Astrocyte of the spinal cord (primary cell): ENCODE results near the gene ARMC8.

ENCODE experiments used
- DNase-seq: peaks from one replicate; pipeline ENCODE4 v3.0.0; 2011; ENCODE audit warnings: low read depth, low spot score
- H3K4me3 ChIP-seq: 2 replicates; pipeline ENCODE4 v1.5.1; 2011; ENCODE audit warnings: low read depth, mild to moderate bottlenecking, low read length, moderate library complexity
- CTCF ChIP-seq: IDR thresholded peaks from 2 replicates; pipeline ENCODE4 v1.5.1; 2012; ENCODE audit warnings: low read depth, mild to moderate bottlenecking, low read length, inconsistent platforms
- in situ Hi-C: cut with HindIII; loops from 2 replicates; pipeline ENCODE4 v1.10.0; 2017; ENCODE audit warnings: low sequenced_read_pairs

ARMC8 gene

GRCh38 chr3:138205527-138205926 lies 18.4 kb downstream of the ARMC8 start:
- DNase-seq: no peak

GRCh38 chr3:138206196-138206595 lies 19.1 kb downstream of the ARMC8 start:
- in situ Hi-C loops: no loop called here
- no peak for DNase-seq
- no peak for TF ChIP-seq CTCF
- H3K4me3 ChIP-seq: no peak overlapping the region

More at GRCh38 chr3:138205527-138205926, 18.4 kb downstream of the ARMC8 start:
- no peak overlapping the region for H3K4me3 ChIP-seq
- in situ Hi-C loops: no loop called here
- TF ChIP-seq CTCF: no peak

GRCh38 chr3:138210528-138210927 lies 23.4 kb downstream of the ARMC8 start:
- no peak for DNase-seq
- H3K4me3 ChIP-seq: no peak overlapping the region
- in situ Hi-C loops: no loop called here
- TF ChIP-seq CTCF: no peak

GRCh38 chr3:138213398-138214085 lies 26.4 kb downstream of the ARMC8 start:
- H3K4me3 ChIP-seq: no peak overlapping the region
- no peak for DNase-seq
- in situ Hi-C loops: no loop called here
- no peak for TF ChIP-seq CTCF

GRCh38 chr3:138219255-138219654 lies 32.2 kb downstream of the ARMC8 start:
- TF ChIP-seq CTCF: no peak
- in situ Hi-C loops: no loop called here
- DNase-seq: no peak
- H3K4me3 ChIP-seq: no peak overlapping the region

- TF ChIP-seq CTCF: no peak
- in situ Hi-C loops: no loop called here
- H3K4me3 ChIP-seq: no peak overlapping the region
- no peak for DNase-seq
These were observed 33.1 kb downstream of the ARMC8 start for GRCh38 chr3:138220242-138220641.
